NCI-H2196 (cell line): ENCODE data around the gene PANX2.

Source experiments
- DNase-seq: peaks from one replicate; lab custom pipeline; 2025; ENCODE audit not compliant: unreplicated experiment; lab: John Stamatoyannopoulos, UW

Gene PANX2

DNA sequence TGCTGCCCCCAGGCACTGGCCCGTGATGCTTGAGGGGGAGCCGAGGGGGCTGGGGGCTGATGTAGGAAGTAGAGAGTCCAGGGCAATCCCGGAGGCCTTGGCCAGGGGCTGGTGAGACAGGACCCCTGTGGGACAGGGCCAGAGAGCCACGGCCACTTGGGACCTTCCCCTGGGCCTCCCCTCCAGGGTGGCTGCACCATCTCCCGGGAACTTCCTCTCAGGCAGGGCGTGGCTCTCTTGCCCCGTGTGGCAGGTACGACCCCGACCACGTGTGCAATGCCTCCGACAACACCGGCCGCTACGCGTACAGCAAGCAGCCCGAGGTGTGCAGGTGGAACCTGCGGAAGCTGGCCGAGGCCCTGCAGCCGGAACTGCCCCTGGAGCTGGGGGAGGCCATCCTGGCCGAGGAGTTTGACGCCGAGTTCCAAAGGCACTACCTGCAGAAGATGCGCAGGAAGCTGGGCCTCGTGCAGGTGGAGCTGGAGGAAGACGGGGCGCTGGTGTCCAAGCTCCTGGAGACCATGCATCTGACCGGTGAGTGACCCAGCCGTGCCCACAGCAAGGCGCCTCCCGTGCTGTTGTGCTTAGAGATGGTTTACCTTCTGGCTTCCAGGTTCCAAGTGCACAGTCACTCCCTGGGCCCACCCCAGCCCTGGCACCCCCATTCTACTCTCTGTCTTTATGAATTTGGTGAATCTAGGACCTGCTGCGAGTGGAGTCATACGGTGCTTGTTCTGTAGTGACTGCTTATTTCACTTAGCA lies 40.0 kb downstream of the PANX2 start:
- no peak for DNase-seq

DNA sequence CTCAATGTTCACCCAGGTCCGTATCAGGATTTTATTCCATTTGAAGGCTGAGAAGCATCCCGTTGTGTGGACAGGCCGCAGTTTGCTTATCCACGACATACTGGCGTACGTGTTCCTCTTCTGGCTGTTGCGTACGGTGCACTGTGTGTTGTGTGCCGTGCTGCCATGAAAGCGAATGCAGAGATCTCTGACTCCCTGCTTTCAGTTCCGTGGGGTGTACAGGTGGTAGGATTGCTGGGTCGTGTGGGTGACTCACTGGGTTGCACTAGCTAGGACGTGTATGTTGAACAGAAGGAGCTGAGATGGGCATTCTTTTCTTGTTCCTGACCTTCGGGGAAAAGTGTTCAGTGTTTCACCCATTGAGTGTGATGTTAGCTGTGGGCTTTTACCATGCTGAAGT lies 40.6 kb downstream of the PANX2 start:
- DNase-seq = no peak

DNA sequence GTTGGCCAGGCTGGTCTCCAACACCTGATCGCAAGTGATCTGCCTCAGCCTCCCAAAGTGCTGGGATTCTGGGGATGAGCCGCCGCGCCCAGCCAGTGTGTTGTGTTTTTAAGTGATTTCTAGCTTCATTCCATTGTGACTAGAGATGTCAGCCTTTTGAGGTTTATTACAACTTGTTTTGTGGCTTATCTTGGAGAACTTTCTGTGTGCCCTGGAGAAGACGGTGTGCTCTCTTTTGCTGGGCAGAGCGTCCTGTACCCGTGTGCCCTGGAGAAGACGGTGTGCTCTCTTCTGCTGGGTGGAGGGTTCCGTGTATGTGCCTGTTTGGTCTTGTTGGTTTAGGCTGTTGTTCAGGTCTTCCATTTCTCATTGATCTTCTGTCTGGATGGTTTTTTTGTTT lies 42.7 kb downstream of the PANX2 start:
- DNase-seq = no peak

DNA sequence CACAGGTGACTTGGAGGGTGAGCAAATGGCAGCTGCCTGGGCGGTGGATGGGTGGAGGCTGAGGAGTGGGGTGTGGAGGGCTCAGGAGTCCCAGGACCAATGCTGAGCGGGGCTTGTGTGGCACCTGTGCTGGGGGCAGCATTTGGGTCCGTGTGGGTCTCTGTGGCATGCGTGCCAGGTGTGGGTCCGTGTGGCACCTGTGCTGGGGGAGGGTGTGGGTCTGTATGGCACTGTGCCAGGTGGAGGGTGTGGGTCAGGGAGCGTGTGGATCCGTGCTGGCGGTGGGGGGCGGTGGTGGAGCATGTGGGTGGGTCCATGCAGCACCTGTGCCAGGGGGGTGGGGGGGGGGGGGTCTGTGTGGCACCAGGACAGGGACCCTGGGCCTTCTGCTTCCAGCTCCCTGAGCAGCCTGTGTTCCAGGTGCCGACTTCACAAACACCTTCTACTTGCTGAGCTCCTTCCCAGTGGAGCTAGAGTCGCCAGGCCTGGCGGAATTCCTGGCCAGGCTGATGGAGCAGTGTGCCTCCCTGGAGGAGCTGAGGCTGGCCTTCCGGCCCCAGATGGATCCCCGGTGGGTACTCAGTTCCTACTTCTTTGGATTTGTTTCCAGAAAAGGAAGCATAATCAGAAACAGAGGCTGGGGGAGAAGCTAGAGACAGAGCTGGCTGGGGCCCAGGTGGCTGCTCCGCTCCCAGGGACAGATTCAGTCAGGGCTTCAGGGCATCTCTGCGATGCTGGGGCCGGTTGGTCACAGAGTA lies 44.9 kb downstream of the PANX2 start:
- DNase-seq = no peak

DNA sequence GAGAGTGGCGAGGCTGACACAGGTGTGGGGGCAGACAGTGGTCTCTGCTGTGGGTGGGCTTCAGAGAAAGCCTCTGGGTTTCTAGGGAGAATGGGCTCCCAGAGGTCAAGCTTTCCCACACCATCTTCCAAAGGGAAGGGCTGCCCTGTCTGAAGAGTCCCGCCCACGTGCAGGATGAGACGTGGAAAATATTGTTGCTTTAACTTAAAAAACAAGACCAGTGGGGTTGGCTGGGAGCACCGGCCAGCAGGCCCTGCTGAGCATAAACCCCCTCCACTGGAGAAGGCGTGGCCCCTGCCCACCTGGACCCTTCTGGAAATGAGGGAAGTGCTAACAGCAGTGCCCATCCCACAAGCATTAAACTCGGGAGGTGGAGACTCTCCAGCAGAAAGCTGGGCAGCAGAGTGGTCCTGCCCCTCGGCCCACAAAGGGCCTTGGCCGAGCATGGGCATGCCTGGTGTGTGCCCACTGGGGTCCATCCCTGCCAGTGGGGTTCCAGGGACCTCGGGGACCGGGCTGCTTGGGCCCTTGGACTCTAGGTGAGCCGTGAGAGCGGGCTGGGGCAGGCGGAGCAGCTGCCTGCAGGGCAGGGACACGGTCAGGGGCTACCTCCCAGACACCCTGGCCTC lies 45.6 kb downstream of the PANX2 start:
- DNase-seq = no peak

DNA sequence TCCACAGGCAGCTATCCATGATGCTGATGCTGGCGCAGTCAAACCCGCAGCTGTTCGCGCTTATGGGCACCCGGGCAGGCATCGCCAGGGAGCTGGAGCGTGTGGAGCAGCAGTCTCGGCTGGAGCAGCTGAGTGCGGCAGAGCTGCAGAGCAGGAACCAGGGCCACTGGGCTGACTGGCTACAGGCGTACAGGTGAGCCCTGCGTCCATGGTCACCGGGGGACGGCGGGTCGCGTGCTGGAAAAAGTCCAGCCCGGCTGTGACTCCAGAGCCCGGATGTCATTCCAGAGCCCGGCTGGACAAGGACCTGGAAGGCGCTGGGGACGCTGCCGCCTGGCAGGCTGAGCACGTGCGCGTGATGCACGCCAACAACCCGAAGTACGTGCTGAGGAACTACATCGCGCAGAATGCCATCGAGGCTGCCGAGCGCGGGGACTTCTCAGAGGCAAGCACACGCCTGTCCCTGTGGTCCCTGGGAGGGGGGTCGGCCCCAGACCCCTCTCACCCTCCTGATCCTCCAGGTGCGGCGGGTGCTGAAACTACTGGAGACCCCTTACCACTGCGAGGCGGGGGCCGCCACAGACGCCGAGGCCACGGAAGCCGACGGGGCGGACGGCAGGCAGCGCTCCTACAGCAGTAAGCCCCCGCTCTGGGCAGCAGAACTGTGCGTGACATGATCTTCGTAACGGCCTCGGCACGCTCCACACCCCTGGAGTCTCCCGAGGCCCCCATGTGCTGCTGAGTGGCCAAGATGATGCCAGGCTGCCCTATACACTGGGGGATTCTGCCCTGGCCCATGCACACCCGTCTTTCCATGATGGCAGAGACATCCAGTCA lies 46.4 kb downstream of the PANX2 start:
- no peak for DNase-seq

DNA sequence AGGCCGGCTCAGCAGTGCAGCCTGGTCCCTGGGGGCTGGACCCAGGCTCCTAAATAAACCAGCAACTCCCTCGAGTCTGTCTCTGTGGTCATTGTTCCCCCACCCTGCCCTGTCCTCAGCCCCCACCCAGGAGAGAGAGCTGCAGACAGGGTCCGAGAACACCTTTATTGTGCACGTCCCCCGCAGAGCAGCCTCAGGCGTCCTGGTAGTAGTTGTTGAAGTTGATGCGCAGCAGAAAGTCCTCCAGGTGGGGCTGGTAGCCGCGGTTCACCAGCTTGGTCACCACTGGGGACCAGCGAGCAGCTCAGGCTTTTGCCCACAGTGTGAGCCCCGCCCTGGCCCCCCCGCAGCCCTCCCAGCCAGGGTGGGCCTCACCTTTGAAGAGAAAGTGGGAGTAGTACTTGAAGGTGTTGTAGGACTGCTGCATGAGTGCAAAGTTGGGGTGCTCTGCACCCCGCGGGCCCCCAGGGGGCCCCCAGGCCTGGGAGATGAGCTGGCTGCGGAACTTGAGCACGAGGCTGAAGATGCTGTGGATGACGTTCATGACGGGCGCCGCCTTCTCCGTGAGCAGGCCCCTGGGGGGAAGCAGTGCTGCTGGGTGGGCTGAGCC lies 47.1 kb downstream of the PANX2 start:
- no peak for DNase-seq

DNA sequence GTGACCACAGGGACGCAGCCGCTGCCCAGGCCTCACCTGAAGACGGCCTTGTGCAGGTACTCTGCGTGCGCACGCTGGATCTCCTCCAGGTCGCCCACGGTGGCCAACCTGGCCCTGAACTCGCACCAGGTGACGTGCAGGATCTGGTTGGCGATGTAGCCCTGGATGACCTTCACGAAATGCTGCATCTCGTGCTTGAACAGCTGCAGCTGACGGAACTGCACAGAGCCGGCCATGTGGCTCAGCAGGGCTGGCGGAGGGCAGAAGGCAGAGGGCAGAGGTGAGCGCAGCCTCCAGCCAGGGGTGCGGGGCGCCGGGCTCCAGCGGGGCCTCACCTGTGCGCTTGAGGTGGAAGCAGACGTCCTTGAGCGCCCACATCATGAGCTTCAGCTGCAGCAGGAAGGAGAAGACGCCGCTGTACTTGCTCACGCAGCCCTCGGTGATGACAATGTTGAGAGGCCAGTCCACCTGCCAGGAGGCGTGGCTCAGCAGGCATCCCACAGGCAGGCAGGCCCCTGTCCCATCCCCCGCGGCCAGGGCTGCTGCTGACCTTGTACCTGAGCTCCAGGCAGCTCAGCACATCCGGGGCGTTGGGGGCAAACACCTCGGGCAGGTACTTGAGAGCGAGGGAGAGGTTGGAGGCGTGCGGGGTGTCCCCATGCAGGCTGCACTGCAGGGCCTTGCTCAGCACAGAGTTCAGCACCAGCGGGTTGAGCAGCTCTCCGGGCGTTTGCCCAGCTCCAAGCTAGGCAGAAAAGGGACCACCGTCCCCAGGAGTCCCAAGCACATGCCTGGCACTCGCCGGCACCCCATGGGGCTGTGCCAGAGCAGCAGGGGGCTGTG lies 47.8 kb downstream of the PANX2 start:
- DNase-seq = peak; percentile 39

DNA sequence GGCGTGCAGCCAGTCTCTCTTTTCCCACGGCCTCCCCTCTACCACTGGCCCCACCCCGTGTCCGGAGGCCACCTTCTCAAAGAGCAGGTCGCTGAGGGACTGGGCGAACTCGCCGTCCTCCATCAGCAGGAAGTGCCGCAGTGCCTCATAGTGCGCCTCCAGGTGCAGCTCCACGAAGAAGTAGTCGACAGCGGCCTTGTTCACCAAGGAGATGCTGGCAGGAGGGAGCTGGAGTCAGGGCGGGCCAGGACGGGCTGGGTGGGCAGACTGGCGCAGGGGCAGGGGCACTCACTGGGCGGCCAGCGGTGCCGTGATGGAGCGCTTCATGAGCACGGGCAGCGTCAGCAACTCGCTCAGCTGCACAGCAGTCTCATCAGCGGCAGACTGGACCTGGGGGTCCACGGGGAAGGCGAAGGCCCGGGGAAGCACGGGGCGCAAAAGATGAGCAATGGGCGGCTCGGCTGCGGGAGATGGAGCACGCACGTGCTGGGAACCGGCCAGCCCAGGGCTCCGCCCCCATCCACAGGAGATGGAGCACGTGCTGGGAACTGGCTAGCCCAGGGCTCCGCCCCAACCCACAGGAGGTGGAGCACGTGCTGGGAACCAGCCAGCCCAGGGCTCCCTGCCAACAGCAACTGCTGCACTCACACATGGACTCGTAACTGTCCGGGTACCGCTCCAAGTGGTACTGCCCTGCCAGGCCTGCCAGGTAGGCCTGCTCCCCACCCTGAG lies 48.6 kb downstream of the PANX2 start:
- peak; percentile 82 for DNase-seq

DNA sequence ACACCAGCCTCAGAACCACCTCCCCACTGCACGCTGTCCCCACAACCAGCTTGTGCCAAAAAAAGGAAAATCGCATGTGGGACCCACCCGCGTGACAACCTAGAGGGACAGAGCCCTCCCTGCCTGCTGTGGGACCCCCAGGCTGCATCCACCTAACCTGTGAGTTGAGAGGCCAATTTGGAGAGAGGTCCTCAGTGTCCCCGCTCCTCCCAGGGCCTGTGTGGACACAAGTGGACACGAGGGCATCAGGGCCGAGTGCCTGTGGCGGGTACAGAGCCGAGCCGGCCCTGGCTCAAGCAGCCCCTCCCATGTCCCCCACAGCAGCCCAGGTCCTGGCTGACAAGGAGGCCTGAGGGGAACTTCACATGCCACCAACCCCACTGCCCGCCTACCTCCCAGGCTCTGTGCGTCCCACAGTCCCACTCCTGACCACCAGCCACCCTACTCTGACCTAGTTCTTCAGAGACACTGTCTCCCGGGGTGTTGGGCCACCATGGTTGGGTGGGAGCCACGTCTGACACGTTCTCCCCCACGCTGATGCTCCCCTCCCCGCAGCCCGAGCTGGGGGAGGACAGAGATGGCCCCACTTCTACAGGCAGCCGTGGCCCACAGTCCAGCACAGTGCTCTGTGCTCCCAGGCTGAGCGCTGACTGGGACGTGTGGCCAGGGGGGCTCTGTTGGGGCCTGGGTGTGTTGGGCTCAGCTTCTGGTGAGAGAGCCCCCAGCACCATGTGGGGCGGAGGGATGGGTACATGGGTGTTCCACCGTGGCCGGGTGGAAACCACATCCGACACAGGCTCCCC lies 49.5 kb downstream of the PANX2 start:
- DNase-seq = no peak

DNA sequence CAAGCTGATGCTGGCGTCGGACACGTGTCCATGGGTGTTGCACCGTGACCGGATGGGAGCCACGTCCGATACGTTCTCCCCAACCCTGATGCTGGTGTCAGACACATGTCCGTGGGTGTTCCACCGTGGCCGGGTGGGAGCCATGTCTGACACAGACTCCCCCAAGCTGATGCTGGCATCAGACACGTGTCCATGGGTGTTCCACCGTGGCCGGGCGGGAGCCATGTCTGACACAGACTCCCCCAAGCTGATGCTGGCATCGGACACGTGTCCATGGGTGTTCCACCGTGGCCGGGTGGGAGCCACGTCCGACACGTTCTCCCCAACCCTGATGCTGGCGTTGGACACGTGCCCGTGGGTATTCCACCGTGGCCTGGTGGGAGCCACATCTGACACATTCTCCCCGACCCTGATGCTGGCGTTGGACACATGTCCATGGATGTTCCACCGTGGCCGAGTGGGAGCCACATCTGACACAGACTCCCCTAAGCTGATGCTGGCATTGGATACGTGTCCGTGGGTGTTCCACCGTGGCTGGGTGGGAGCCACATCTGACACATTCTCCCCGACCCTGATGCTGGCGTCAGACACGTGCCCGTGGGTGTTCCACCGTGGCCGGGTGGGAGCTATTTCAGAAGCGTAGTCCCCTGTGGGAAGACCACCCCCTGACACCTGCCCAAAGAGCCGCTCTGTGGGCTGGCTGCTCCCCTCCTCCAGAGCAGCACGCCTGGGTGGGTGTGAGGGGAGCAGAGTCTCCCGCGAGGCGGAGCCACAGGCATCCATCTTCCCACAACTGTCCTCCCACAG lies 50.3 kb downstream of the PANX2 start:
- DNase-seq = no peak

DNA sequence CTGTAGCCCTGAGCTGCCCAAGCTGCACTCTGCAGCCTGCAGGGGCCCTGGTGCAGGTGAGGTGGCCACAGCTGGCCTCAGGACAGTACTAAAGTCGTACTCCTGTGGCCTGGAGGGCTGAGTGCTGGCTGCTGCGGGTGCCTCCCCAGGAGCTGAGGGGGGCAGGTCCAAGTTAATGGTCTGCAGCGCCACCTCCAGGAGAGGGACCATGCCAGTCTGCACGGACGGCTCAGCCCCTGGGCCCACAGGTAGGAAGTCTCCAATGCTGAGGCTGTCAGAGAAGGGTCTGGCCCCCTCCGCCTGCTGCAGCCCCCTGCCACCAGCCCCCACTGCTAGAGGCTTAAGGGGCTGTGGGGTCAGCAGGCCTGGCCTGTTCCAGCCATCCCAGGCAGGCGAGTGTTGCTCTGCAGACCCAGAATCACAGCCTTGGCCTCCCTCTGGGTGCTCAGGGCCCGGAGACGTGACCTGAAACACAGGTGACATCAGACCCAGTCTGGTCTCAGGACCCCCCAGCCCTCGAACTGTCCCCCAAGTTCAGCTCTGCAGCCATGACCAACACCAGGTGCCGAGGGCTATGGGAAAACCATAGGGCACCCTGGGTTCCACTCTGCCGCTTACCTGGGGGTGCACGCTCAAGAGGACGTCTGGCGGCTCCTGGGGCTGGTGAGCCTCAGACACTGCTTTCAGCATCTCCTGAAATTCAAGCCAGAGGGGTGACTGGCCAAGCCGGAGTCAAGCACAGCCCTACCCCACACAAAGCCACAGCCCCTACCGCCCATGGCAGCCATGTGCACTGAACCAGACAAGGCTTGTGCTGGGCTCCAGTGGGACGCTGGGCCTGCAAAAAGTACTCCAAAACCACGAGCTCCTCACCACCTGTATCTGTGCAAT lies 51.1 kb downstream of the PANX2 start:
- DNase-seq = no peak

DNA sequence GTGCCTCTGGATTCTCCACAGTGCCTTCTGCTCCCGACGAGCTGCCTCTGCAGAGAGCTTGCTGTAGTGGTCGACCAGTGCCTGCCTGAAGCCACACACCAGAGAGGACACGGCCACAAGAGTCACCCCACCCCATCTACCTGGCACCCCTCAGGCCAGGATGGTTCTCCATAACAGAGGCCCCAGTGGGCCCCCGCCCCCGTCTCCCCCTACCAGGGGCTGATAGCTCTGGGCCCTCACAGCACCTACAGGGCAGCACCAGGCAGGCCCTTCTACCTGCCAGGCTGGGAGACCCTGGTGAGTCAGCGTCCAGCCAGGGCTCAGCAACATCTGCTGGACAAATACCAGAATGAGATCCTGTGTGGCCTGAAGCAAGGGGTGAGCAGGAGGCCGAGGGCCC lies 52.0 kb downstream of the PANX2 start:
- no peak for DNase-seq

DNA sequence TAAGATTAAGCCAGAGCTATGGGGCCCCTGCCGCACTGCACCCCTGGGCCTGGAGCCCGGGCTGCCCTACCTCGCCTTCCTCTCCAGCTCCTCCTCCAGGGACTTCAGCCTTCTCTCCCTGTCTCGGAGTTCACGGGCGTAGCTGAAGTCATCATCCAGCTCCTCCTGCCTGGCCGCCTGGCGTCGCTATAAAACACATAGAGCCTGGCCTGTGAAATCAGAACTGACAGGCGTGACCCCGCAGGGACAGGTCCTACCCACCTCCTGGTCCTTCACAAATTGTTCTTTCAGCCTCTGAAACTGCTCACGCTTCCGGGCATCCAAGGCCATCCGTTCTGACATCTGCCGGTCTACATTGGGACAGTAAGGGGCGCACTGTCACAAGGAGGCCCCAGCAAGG lies 53.5 kb downstream of the PANX2 start:
- no peak for DNase-seq

DNA sequence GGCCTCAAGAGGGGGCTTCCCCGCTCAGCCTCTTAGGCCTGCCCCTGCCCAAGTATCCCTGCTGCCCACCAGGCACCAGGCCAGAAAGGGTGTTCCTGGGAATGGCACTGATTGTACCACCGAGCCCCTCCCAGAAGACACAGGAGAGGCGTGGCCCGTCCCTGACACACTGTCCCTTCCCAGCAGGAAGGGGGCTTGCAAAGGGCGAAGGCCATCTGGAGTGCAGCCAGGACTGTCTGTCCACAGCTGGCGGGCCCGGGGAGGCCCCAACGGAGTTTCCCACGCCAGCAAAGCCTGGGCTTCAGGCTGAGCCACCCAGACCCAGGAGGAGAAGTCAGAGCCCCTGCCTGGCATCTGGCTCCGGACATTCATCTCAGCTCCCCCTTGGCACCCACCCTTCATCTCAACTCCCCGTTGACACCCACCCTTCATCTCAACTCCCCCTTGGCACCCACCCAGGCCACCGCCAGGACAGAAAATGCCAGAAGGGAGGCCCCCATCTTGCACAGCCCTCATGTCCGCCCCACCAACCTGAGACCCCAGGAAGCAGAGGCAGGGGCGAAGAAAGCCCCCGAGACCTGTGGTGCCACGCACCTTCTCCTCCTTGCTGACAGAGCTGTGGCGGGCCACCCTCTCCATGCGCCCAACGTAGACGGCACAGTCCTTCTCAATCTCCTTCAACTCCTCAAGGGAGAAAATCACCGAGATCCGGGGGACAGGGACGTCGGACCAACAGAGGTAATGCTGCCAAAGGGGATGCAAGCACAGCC lies 54.9 kb downstream of the PANX2 start:
- DNase-seq = no peak
